Esophagus squamous epithelium (tissue), 4 donors: Measurements from ENCODE around the gene COL27A1.

ENCODE experiments used
- CTCF ChIP-seq, 6 experiments: fragments of 450-650 bp in 4 of 6; fragments of 200-600 bp in 2 of 6; sonication (generic) in 2 of 6; IDR thresholded peaks; one replicate each; pipeline ENCODE4 v1.5.1; 2016 to 2019; ENCODE audit warnings: antibody characterized with exemption in 6 of 6, mild to moderate bottlenecking in 4 of 6, moderate library complexity in 4 of 6
- POLR2A ChIP-seq, 4 donors: fragments of 450-650 bp; IDR thresholded peaks; one replicate each; pipeline ENCODE4 v1.6.1; 2017; ENCODE audit warnings: antibody characterized with exemption in 4 of 4, mild to moderate bottlenecking in 4 of 4, moderate library complexity in 3 of 4

GRCh38 chr9:114176624-114177291, 21.4 kb downstream of the COL27A1 start:
- TF ChIP-seq CTCF (IDR thresholded peaks at IDR 0.05) (no peak), POLR2A (IDR thresholded peaks at IDR 0.05) (no peak)
